GM23338 (cell line): Measurements from ENCODE around the gene DSCAML1.

ENCODE experiments used
- CTCF ChIP-seq, 2 experiments: fragments of 200-600 bp in 1 of 2; sonication (generic) in 1 of 2; conservative IDR thresholded peaks; 2 replicates each; pipeline versions ENCODE4 v1.5.1 to v1.6.1; 2016 to 2017; ENCODE audit warnings: antibody characterized with exemption in 2 of 2, low read depth in 2 of 2, mild to moderate bottlenecking in 2 of 2, moderate library complexity in 1 of 2
- EZH2 ChIP-seq: fragments of 200-600 bp; sonication (generic); IDR thresholded peaks from one replicate; pipeline ENCODE4 v1.8.0; 2017; ENCODE audit warnings: antibody characterized with exemption, mild to moderate bottlenecking, low read depth; ENCODE audit not compliant: unreplicated experiment
- POLR2AphosphoS5 ChIP-seq: IDR thresholded peaks from 2 replicates; pipeline ENCODE4 v1.6.1; 2016; ENCODE audit warnings: antibody characterized with exemption, low read depth

- no peak for TF ChIP-seq CTCF (conservative IDR thresholded peaks at IDR 0.05; ENCODE audit: low read depth in 2 of 2)
- no peak for TF ChIP-seq POLR2AphosphoS5
- no peak for TF ChIP-seq EZH2
These were observed 299.6 kb downstream of the DSCAML1 start for GRCh38 chr11:117497206-117497951.
